Femur (tissue), 1 donor: Measurements from ENCODE around the gene TRMT5.

Experiments
- DNase-seq: peaks from one replicate; pipeline ENCODE4 v3.0.0-alpha.2; 2017

The TRMT5 gene

GRCh38 chr14:60980811-60981632 is at the start of gene TRMT5, which contains the start of gene SLC38A6:
Gene TRMT5, minus strand, starts transcription at chr14:60981079. Its CDS starts 106 bp downstream, at chr14:60980973.
Gene SLC38A6, plus strand, starts transcription at chr14:60981245. Its CDS starts 33 bp downstream, at chr14:60981278.
- DNase-seq: peak; percentile 97

GRCh38 chr14:61026526-61026925 is 45.6 kb upstream of the TRMT5 start:
- DNase-seq: no peak

GRCh38 chr14:61025251-61026223 is 44.7 kb upstream of the TRMT5 start:
- peak; percentile 70 for DNase-seq

- DNase-seq: no peak
Observed at GRCh38 chr14:61019537-61019936, 38.7 kb upstream of the TRMT5 start.

GRCh38 chr14:61003571-61003970 is 22.7 kb upstream of the TRMT5 start:
- no peak for DNase-seq

GRCh38 chr14:60999536-60999935 is 18.7 kb upstream of the TRMT5 start:
- no peak for DNase-seq

GRCh38 chr14:60998617-60999016 is 17.7 kb upstream of the TRMT5 start:
- no peak for DNase-seq

- DNase-seq: no peak
Observed at GRCh38 chr14:60989599-60989998, 8.7 kb upstream of the TRMT5 start.

- no peak for DNase-seq
Observed at GRCh38 chr14:60986500-60986899, 5.6 kb upstream of the TRMT5 start.

- DNase-seq: no peak
Observed at GRCh38 chr14:60984196-60984595, 3.3 kb upstream of the TRMT5 start.

GRCh38 chr14:60981633-60982455 is 965 bp upstream of the TRMT5 start:
- no peak for DNase-seq

- DNase-seq: no peak
Observed at GRCh38 chr14:60977847-60978246, 3.0 kb downstream of the TRMT5 start.

- DNase-seq: no peak
Observed at GRCh38 chr14:60975551-60975950, 5.3 kb downstream of the TRMT5 start.

- no peak for DNase-seq
Observed at GRCh38 chr14:60974090-60974651, 6.7 kb downstream of the TRMT5 start.

GRCh38 chr14:60973070-60973469 is 7.8 kb downstream of the TRMT5 start:
- no peak for DNase-seq

GRCh38 chr14:60972295-60972694 is 8.6 kb downstream of the TRMT5 start:
- no peak for DNase-seq

- DNase-seq: no peak
Observed at GRCh38 chr14:60971271-60971670, 9.6 kb downstream of the TRMT5 start.

GRCh38 chr14:60970146-60970545 is 10.7 kb downstream of the TRMT5 start:
- no peak for DNase-seq

- DNase-seq: no peak
Observed at GRCh38 chr14:60968671-60969070, 12.2 kb downstream of the TRMT5 start.

GRCh38 chr14:60968099-60968498 is 12.8 kb downstream of the TRMT5 start:
- DNase-seq: no peak

- DNase-seq: no peak
Observed at GRCh38 chr14:60965402-60965801, 15.5 kb downstream of the TRMT5 start.

- no peak for DNase-seq
Observed at GRCh38 chr14:60964904-60965303, 16.0 kb downstream of the TRMT5 start.
